HG02938 (cell line): Measurements from ENCODE around the gene MMD.
"Not testable (repeated sequence)": the region's sequence is repeated elsewhere in the genome, so short reads cannot be mapped to it uniquely, and the experiment has no call there.

Experiments used
- ATAC-seq: cut with Tn5 transposase; IDR thresholded peaks from one replicate; pipeline ENCODE4 v1.9.1; 2021; ENCODE audit warnings: mild to moderate bottlenecking, moderate library complexity; ENCODE audit not compliant: unreplicated experiment

MMD gene

GRCh38 chr17:55424893-55425540 is 3.4 kb upstream of the MMD start:
- ATAC-seq = no peak

- ATAC-seq = no peak
Observed at GRCh38 chr17:55423535-55423934, 1.9 kb upstream of the MMD start.

- ATAC-seq = not testable (repeated sequence)
Observed at GRCh38 chr17:55422828-55423164, 1.2 kb upstream of the MMD start.

GRCh38 chr17:55420776-55421178 is 858 bp downstream of the MMD start:
- no peak for ATAC-seq

GRCh38 chr17:55420067-55420775 is 1.4 kb downstream of the MMD start:
- ATAC-seq = peak; percentile 52

- no peak for ATAC-seq
Observed at GRCh38 chr17:55418369-55419268, 3.0 kb downstream of the MMD start.

GRCh38 chr17:55417411-55418268 is 4.0 kb downstream of the MMD start:
- no peak for ATAC-seq

GRCh38 chr17:55416470-55417052 is 5.1 kb downstream of the MMD start:
- no peak for ATAC-seq

- ATAC-seq = no peak
Observed at GRCh38 chr17:55416000-55416399, 5.6 kb downstream of the MMD start.

- ATAC-seq = no peak
Observed at GRCh38 chr17:55414983-55415382, 6.7 kb downstream of the MMD start.

GRCh38 chr17:55413825-55414489 is 7.7 kb downstream of the MMD start:
- no peak for ATAC-seq

GRCh38 chr17:55411463-55411855 is 10.2 kb downstream of the MMD start:
- no peak for ATAC-seq

GRCh38 chr17:55410722-55411462 is 10.7 kb downstream of the MMD start:
- no peak for ATAC-seq

- no peak for ATAC-seq
Observed at GRCh38 chr17:55409030-55409800, 12.4 kb downstream of the MMD start.

- ATAC-seq = no peak
Observed at GRCh38 chr17:55407641-55408566, 13.7 kb downstream of the MMD start.

- ATAC-seq = no peak
Observed at GRCh38 chr17:55405600-55405999, 16.0 kb downstream of the MMD start.

- ATAC-seq = not testable (repeated sequence)
Observed at GRCh38 chr17:55404197-55404596, 17.4 kb downstream of the MMD start.
